Gastrocnemius medialis (tissue), 4 donors: Measurements from ENCODE around the gene PPM1E.

Source experiments
- POLR2A ChIP-seq, 2 donors: fragments of 450-650 bp; IDR thresholded peaks; one replicate each; pipeline ENCODE4 v1.6.1; 2017; ENCODE audit warnings: antibody characterized with exemption in 2 of 2, mild to moderate bottlenecking in 2 of 2, moderate library complexity in 2 of 2
- TF ChIP-seq, protein P1 (sequence below), 5 experiments: fragments of 450-650 bp in 3 of 5; fragments of 200-600 bp in 2 of 5; sonication (generic) in 2 of 5; IDR thresholded peaks in 4 of 5; conservative IDR thresholded peaks in 1 of 5; 1 replicate in 4 of 5; 2 replicates in 1 of 5; pipeline ENCODE4 v1.5.1; 2016 to 2019; ENCODE audit warnings: antibody characterized with exemption in 5 of 5, mild to moderate bottlenecking in 3 of 5, moderate library complexity in 3 of 5

DNA sequence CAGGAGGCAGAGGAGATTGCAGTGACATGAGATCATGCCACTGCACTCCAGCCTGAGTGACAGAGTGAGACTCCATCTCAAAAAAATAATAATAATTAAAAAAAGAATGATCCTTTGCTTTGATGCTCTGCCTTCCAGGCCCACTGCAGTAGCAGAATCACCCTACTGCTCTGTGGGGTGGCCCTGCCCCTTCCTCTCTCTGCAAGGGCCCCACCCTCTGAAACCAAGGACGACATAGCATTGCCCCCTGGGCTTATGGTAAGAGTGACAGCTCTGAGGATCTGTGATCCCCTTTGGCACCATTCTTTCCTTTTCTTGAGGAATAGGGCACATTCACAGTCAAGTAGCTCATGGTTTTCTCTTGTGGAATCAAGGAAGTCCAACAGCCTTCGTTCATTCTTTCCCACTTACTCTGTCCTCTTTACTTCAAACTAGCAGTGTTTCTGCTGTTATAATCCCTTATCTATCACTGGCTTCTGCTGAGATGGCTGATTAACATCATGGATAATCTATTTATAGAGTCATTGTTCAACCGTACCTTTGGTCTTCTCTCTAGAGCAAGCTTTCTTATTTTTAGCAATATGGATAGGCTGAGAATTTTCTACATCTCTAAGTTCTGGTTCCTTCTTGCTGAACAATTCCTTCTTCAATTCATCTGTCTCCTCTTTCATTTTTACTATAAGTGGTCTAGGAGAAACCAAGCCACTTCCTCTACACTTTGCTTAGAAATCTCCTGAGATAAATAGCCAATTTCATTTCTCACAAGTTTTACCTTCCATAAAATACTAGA, 49.1 kb upstream of the PPM1E start:
- TF ChIP-seq, protein P1, sequence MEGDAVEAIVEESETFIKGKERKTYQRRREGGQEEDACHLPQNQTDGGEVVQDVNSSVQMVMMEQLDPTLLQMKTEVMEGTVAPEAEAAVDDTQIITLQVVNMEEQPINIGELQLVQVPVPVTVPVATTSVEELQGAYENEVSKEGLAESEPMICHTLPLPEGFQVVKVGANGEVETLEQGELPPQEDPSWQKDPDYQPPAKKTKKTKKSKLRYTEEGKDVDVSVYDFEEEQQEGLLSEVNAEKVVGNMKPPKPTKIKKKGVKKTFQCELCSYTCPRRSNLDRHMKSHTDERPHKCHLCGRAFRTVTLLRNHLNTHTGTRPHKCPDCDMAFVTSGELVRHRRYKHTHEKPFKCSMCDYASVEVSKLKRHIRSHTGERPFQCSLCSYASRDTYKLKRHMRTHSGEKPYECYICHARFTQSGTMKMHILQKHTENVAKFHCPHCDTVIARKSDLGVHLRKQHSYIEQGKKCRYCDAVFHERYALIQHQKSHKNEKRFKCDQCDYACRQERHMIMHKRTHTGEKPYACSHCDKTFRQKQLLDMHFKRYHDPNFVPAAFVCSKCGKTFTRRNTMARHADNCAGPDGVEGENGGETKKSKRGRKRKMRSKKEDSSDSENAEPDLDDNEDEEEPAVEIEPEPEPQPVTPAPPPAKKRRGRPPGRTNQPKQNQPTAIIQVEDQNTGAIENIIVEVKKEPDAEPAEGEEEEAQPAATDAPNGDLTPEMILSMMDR (IDR thresholded peaks at IDR 0.05 in 4 of 5, conservative IDR thresholded peaks at IDR 0.05 in 1 of 5), result no peak
- TF ChIP-seq POLR2A (IDR thresholded peaks at IDR 0.05), result no peak
